Nephron (organoid): ENCODE data around the gene LRRC74A.

Source experiments
- H3K27ac Mint-ChIP-seq, 3 experiments: 2 replicates each; pipeline ENCODE4 v1.8.0; 2020; ENCODE audit warnings: mixed read lengths in 3 of 3, mild to moderate bottlenecking in 2 of 3, moderate library complexity in 1 of 3
- H3K27me3 Mint-ChIP-seq: 2 replicates; pipeline ENCODE4 v1.8.0; 2021; ENCODE audit warnings: low read depth, mild to moderate bottlenecking, moderate library complexity, mixed read lengths
- H3K36me3 Mint-ChIP-seq: 2 replicates; pipeline ENCODE4 v1.8.0; 2020; ENCODE audit warnings: low read depth, mixed read lengths
- H3K4me1 Mint-ChIP-seq: 2 replicates; pipeline ENCODE4 v1.8.0; 2020; ENCODE audit warnings: mixed read lengths
- H3K4me3 Mint-ChIP-seq, 3 experiments: 2 replicates each; pipeline ENCODE4 v1.8.0; 2020; ENCODE audit warnings: mild to moderate bottlenecking in 3 of 3, mixed read lengths in 3 of 3, moderate library complexity in 2 of 3
- H3K9me3 Mint-ChIP-seq: 2 replicates; pipeline ENCODE4 v1.8.0; 2020; ENCODE audit warnings: mixed read lengths
- CTCF ChIP-seq, 3 experiments: fragments of 200-600 bp; sonication (generic); IDR thresholded peaks; one replicate each; pipeline ENCODE4 v1.5.0; 2021; ENCODE audit warnings: antibody characterized with exemption in 3 of 3; ENCODE audit not compliant: unreplicated experiment in 3 of 3

The LRRC74A gene

GRCh38 chr14:76793324-76793723 is 32.9 kb upstream of the LRRC74A start:
- H3K36me3 Mint-ChIP-seq, result peaks cover 89% of the 10 kb centered on the region

GRCh38 chr14:76793956-76794355 is 32.3 kb upstream of the LRRC74A start:
- Mint-ChIP-seq H3K27me3 (no peaks in the 10 kb centered on the region), H3K4me3 (no peak overlapping the region), H3K4me1 (no peaks in the 10 kb centered on the region), H3K36me3 (peaks cover 86% of the 10 kb centered on the region), H3K9me3 (peaks cover 10% of the 10 kb centered on the region), H3K27ac (no peak overlapping the region)
- no peak for TF ChIP-seq CTCF (IDR thresholded peaks at IDR 0.05; ENCODE audit: unreplicated experiment in 3 of 3)

More at GRCh38 chr14:76793324-76793723, 32.9 kb upstream of the LRRC74A start:
- no peak for TF ChIP-seq CTCF (IDR thresholded peaks at IDR 0.05; ENCODE audit: unreplicated experiment in 3 of 3)
- Mint-ChIP-seq H3K4me1 (no peaks in the 10 kb centered on the region), H3K27ac (no peak overlapping the region), H3K27me3 (no peaks in the 10 kb centered on the region), H3K4me3 (no peak overlapping the region), H3K9me3 (peaks cover 10% of the 10 kb centered on the region)

- Mint-ChIP-seq H3K4me3 (no peak overlapping the region), H3K36me3 (peaks cover 71% of the 10 kb centered on the region), H3K9me3 (no peaks in the 10 kb centered on the region), H3K27me3 (no peaks in the 10 kb centered on the region), H3K4me1 (peaks cover 21% of the 10 kb centered on the region), H3K27ac (no peak overlapping the region)
- TF ChIP-seq CTCF (IDR thresholded peaks at IDR 0.05; ENCODE audit: unreplicated experiment in 3 of 3), result no peak
Measured at GRCh38 chr14:76806446-76806845, 19.8 kb upstream of the LRRC74A start.

GRCh38 chr14:76808011-76808410 is 18.2 kb upstream of the LRRC74A start:
- Mint-ChIP-seq H3K4me3 (no peak overlapping the region), H3K27me3 (no peaks in the 10 kb centered on the region), H3K9me3 (no peaks in the 10 kb centered on the region), H3K36me3 (peaks cover 58% of the 10 kb centered on the region), H3K4me1 (peaks cover 24% of the 10 kb centered on the region), H3K27ac (no peak overlapping the region)
- TF ChIP-seq CTCF (IDR thresholded peaks at IDR 0.05; ENCODE audit: unreplicated experiment in 3 of 3), result no peak

- no peak for TF ChIP-seq CTCF (IDR thresholded peaks at IDR 0.05; ENCODE audit: unreplicated experiment in 3 of 3)
- no peaks in the 10 kb centered on the region for H3K27me3 Mint-ChIP-seq
- H3K9me3 Mint-ChIP-seq, result no peaks in the 10 kb centered on the region
- peaks cover 27% of the 10 kb centered on the region for H3K4me1 Mint-ChIP-seq
- no peak overlapping the region for H3K4me3 Mint-ChIP-seq
- H3K27ac Mint-ChIP-seq, result no peak overlapping the region
- H3K36me3 Mint-ChIP-seq, result peaks cover 48% of the 10 kb centered on the region
Measured at GRCh38 chr14:76808990-76809389, 17.2 kb upstream of the LRRC74A start.

- Mint-ChIP-seq H3K9me3 (no peaks in the 10 kb centered on the region), H3K27me3 (no peaks in the 10 kb centered on the region), H3K4me1 (peaks cover 38% of the 10 kb centered on the region), H3K4me3 (peak overlapping the region; percentile 92 to 99 (median 98)), H3K27ac (peak overlapping the region; percentile 49 to 84 (median 82)), H3K36me3 (peaks cover 38% of the 10 kb centered on the region)
- no peak for TF ChIP-seq CTCF (IDR thresholded peaks at IDR 0.05; ENCODE audit: unreplicated experiment in 3 of 3)
Measured at GRCh38 chr14:76810525-76810924, 15.7 kb upstream of the LRRC74A start.
